Measurements from ENCODE around the gene TMEM222.
A peak's percentile ranks its signal among the peaks of the same experiment; 100 is the strongest.

The TMEM222 gene

DNA sequence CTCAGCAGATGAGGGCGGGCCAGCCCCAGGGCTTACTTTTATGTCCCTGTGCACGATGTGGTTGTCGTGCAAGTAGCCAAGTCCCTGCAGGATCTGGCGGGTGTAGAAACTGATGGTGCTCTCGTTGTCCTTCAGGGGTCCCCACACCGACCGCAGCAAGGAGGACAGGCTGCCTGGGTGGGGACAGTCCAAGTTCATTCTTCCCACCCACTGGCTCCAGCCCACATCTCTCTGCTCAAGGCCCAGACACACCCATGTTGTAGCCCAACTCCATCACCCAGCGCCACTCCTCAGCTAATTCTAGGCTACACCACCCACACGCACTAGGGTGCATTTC, 37.8 kb downstream of the TMEM222 start:
- DNase-seq, result no peak

DNA sequence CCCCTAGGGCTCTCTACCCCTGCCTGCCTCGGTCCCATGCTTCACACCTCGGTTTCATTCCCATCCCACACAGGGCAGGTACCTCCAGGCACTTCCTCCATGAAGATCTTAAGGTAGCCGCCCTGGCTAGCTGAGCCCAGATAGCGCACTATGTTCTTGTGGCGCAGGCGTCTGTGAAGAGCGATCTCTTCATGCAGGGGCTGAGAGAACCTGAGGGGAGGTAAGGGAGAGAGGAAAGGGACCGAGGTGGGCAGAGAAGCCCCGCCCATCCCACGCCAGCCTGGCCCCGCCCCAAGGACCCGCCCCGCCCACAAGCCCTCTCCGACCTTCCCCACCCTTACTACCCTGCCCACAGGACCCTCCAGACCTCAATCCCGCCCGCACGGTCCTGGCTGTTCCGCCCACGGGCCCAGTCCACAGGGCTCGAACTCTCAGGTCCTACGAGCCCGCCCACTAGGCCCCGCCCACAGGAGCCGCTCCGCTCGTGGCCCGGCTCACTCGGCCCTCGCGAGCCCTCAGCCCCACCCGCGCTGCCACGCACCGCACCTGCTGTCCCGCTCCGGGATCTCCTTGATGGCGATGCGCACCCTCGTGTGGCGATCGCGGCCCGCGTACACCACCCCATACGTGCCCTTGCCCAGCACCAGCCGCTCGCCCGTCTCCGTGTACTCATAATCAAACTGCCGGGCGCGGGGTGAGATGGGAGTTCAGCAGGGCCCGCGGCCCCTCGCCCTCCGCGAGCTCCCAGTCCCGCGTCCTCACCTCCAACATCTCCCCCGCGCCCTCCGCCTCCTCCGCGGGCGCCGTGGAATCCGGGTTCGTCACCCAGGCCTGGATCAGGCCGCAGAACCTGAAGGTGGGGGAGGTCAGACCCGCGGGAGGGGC, 38.4 kb downstream of the TMEM222 start:
- peak in 2 of 4 experiments; percentile 50 to 52 for DNase-seq

DNA sequence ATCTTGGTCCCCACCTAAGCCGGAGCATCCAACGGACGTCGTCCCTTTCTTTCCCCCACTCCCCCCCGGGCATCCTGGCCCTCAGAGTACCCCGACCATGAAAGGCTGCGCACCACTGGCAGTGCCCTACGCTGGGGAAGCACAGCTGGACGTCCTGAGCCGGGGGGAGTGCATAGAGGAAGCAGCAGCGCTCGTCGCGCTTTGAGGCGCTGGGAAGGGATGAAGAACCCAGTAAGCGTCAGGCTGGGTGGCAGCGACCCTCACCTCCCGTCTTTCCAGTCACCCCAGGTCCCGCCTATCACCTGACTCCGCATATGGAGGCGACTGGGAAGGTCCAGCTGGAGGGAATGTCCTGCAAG, 39.1 kb downstream of the TMEM222 start:
- no peak for DNase-seq

DNA sequence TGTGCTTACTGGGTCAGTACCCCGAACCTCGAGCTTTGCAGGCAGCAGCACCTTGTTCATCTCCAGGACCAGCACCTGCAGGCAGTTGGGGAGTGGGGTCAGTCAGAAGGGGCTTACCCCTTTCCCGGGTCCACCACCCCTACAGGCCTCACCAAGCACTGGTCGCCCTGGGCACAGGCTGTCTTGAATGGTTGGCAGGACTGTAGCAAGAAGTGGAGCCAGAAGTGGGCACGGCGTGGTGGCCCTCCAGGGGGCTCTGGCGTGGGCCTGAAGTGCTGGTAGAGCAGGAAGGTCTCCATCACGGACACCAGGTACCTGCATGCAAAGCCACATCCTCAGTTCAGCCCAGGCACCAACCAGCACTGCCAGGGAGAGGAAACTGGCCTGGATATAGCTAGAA, 39.6 kb downstream of the TMEM222 start:
- DNase-seq, result no peak

DNA sequence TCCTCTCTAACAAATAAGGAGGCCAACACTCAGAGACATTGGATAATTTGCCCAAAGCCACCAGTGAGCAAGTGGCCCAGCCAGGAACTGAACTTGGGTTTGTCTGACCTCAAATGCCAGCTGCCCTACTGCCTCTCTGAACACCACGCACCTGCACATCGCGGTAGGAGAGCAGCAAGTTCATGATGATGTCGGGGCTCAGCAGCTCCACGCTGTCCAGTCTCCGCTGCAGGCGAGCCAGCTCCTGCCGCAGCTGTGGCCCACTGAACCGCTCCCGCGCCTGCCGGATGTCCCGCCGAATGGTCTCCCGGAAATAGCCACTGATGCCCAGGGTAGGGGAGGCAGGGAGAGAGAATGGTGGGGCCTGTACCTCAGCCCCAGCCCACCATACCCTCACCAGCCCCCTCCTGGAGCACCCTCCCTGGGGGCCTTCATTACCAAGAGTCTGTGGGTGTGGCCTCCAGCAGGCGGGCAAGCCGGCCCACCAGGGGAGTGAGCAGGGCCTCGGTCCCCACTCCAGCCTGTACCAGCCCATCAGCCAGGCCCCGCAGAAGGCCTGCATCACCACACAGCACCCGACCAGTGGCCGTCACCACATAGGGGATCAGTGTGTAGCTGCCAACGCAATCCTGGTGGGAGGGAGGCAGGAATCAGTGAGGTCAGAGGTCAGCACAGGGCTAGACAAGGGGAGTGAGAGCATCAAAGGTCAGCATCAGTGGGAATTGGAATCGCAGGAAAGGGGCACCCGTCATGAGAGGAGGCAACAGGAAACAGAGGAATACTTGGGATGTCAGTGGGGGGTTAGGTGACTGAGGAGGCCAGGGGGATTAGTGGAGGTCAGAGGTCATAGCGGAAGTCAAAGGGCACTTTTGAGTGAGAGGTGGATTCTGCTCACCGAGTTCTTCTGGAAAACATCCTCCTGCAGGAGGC, 42.1 kb downstream of the TMEM222 start:
- no peak for DNase-seq

DNA sequence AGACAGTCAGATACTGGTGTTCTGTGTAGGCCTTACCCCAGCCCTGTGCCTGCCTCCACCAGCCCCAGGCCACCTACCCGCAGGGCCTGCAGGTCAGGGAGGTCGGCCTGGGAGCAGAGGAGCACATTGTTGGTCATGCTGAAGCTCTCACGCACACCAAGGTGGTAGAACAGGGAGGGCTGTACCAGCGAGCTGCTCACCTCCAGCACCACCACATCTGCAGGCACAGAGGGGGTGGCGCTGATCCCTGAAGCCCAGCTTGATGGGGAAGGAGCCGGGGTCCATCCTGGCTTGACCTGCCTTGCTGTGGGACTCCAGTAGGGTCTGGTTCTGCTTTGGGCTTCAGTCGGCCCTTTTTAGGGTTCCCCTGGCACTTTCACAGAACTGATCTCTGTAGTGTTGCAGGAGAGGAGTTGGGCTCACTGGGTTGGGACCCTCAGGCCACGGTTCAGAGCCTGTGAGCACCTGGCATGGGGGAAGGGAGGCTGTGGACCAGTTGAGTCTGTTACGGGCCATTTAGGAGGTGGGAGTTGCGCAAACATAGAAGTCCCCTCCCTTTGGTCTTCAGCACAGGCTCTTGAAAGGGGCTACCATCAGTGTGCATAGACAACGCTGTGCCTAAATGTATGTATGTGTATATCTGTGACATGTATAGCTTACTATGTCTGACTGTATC, 42.9 kb downstream of the TMEM222 start:
- DNase-seq, result no peak

DNA sequence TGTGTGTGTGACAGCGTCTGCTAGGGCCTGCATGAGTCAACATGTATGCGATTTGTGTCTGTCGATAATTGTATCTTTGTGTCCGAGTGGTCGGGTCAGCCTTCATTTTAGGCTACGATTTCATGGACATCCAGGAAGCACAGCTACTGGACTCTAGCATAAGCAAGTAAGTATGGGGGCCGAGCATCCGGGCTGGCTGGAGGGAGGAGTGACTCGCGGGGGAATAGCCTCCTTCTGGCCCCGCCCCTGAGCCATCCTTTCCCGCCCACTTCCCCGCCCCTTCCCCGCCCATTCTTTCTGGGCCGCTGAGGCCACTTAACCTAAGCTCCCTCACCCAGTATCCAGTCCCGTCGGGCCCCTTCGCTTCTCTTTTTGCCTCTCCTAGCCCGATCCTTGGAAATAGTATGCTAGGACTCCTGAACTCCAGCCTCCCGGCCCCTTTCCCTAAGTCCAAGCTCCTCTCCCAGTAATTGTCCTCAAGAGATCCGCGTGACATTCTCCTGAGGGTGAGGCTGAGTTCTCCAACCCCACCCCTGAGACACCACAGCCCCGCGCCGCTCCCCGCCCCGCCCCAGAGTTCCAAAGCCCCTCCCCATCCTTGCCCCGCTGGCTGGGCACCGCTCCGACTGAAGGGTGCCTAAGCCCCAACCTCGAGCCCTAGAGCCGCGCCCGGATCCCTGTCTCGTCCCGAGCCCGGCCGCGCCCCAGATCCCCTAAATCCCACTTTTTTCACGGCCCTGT, 43.6 kb downstream of the TMEM222 start:
- peak; percentile 84 to 95 (median 92) for DNase-seq

DNA sequence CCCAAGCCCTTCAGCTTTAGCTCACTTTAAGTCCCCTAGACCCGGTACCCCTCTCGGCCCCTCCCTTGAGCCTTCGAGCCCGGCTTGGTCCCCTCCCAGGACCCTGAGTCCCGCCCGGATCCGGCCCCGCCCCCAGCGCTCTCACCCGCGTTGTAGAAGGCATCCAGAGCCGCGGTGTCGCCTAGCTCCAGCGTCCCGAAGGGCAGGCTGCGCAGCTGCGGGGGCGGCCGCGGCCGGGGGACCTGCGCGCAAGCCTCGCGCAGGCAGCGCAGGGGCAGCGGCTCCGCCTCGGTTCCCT, 44.1 kb downstream of the TMEM222 start:
- peak; percentile 80 to 92 (median 88) for DNase-seq

DNA sequence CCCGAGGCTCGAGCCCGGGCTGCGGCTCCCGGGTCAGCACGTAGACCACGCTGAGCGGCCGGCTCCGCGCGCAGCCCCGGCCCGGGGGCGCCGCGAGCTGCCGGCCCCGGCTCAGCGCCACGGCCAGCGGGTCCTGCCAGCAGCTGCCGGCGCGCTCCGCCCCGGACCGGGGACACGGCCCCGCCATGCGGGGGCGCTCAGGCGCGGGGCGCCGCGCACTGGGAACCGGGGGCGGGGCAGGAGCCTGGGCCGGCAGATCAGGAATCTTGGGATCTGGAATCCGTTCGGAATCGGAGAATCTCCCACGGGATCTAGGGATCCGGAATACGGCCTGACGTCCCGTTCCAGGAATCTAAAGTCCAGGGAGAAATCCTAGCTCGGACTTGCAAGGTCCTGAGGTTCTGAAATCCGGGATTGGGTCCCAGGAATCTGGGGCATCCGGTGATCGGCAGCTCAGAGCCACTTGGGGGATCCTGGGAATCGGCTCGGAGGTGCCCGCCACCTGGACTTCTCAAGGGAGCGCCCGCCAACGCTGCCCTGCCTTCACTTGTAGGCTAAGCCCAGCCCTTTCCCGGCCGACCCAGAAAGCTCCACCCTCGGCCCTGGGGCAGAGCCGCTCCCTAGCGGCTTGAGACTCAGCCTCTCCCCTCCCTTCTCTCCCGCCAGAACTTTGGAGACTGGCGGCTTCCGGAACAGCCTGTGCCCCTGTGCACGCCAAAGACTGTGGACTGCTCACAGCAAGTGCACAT, 44.6 kb downstream of the TMEM222 start, which contains the start of gene MAP3K6:
TSS of gene MAP3K6 (minus strand) at position 551 of the 749 bp plus-strand sequence. CDS start at position 187, 364 bp downstream.
- peak; percentile 70 to 88 (median 80) for DNase-seq

DNA sequence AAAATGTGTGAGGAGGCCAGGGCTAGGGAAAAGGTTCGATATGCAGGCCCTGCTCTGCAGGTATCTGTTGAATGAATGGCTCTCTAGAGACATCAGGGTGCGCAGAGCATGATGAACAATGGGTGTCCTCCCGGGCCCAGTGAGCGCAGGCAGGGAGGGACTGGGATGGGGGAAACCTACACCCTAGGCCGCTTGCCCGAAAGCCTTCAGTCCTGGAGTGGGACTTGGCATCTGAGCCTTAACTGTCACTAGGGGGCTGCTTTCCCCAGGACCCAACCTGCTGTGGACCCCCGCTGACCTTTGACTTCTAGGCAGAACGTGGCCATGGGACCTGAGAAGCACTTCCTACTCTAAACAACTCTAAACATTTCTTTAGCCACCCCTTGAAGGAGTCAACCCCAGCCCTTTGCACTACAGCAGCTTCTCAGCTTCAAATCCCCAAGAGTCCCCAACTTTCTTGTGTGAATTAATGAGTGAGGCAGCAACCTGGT, 45.2 kb downstream of the TMEM222 start:
- DNase-seq, result no peak

DNA sequence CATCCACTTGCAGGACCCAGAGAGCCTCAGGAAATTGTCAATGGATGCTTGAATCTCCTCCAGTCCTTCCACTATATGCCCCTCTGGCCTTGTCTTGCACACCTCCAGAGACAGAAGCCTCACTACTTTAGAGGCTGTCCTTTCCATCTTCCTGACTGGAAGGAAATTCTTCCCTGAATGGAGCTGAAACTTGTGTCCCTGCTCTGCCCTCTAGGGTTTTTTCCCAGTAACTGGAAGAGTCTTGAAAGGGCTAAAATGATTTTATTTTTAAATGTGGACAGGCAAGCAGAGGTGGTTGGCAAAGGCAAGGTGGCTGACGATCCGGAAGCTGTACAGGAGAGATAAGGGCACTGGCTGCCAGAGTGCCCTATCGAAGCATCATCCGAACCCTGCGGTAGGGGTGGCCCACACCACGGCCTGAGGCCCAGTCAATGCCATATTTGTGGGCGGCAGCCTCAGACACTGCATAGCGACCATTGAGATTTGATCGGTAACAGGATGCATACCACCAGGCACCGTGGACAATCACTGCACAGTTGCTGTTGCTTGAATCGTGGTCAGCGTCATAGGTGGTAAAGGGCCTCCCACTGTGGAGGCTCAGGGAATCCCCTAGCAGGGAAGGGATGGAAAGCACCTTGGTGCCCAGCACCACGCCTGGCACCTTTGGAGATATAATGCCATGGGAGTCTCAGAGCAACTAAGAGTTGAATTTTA, 47.1 kb downstream of the TMEM222 start:
- DNase-seq, result no peak

DNA sequence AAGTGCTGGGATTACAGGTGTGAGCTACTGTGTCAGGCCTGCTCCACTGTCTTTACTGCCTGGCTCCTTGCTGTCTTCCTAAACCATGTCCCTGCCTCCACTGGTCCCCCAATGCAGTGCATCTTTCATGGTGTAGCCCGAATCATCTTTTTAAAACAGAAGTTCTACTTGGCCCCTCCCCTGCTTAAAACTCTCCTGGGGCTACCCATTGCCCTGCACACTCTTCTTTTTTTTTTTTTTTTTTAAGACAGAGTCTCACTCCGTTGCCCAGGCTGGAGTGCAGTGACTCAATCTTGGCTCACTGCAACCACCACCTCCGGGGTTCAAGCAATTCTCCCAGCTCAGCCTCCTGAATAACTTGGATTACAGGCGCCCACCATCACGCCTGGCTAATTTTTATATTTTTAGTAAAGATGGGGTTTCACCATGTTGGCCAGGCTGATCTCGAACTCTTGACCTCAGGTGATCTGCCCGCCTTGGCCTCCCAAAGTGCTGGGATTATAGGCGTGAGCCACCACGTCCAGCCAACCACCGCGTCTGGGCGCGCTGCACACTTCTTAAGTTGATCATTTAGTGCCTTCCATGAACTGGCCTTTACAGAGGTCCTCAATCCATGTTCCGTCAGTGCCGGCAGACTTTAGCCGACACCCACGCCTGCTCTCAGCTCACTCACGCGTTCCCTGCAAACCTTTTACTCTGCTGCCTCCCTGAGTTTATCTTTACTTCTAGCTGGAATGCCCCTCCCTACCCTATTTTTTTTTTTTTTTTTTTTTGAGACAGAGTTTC, 50.3 kb downstream of the TMEM222 start:
- no peak for DNase-seq

DNA sequence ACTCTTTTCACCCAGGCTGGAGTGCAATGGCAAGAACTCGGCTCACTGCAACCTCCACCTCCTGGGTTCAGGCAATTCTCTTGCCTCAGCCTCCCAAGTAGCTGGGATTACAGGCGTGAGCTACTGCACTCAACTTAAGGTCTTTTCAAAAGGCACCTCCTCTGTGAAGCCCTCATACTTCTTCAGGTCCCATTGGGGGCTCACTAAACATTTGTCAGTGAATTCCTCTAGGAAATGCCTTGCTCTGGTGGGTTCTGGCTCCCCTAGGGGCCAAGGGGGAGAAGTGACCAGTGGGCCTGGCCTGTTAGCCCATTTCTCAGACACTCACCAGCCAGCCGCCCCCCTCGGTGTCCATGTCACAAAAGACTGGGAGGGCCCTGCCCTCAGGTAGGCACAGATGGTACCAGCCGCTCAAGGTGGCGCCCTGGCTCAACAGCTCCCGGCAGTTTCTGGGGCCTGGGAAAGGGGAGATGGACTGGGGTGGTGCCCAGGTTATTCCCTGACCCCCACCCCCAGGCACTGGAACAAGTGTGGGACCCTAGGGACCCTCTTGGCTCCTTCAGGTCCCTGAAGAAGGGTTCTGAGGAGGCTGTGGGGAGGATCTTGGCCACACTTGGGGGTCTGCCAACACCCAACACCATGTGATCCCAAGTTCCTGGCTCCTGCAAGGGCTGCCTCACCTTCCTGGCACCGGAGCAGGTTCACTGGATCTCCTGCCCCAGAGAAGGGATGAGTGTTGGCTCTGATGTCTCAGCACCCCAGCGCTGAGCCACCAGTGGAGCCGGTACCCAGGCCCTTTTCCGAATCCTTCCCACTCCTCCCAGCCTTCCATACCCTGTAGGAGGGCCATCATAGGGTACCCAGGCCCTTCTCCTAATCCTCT, 51.1 kb downstream of the TMEM222 start:
- peak in 1 of 4 experiments; percentile 30 for DNase-seq

DNA sequence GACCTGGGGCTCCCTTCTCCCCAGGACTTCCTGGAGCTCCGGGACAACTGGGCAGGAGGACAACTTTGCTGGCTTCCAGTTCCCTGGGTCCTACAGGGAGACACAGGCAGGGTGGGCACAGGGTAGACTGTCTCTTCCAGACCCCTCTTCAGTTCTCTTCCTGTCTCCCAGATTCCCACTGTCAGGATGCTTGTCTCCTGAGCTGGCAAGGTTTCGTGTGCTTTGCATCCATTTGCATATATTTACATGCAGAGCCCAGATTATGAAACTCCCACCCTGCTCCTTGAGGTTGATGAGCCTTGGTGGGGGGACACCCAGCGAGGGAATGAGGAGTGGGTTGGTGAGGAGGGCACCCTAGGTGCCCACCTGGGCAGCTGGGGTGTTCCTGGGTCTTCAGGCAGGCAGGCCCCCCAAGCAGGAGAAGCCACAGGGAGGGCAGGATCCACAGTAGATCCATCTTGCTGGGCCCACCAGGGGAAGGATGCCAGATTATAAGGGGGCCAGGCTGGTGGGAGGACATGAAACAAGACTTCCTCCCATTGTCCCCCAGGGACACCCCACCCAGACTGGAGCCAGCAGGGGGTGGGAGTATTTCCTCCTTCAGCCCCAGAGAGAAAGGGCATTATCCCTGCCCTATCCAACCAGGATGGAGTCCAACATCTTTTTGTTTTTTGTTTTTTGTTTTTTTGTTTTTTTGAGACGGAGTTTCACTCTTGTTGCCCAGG, 52.6 kb downstream of the TMEM222 start, which contains the start of gene FCN3:
TSS of gene FCN3 (minus strand) at position 463 of the 725 bp plus-strand sequence. CDS start at position 457, 6 bp downstream.
- no peak for DNase-seq

DNA sequence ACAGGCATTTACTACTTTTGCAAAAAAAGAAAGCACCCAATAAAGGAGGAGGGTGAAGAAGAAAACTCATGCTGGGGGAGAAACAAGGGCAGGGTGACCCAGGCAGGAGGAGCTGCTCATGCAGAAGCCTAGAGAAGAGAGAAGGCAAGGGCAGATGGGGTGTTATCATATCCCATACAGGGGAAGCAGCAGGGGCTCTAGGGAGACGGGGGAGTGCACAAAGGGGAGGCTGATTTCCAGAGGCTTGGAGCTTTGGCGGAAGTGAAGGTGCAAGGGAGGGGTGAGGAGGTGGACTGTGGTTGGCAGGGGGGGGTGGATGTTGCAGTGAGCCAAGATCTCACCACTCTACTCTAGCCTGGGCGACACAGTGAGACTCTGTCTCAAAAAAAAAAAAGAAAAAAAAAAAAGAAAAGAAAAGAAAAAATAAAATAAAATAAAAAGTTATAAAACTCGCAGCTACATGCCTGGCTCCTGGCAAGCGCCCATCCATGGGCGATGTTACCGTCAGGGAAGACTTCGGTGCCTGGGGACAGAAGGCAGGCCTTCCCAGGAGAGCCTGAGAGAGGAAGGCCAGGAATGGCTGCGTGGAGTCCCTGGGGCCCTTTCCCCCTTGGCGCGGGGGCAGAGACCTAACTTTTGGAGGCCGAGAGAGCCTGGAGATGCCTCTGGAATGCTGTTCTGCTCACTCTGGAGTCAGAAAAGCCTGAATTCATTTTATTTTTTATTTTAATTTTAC, 56.0 kb downstream of the TMEM222 start:
- no peak for DNase-seq

DNA sequence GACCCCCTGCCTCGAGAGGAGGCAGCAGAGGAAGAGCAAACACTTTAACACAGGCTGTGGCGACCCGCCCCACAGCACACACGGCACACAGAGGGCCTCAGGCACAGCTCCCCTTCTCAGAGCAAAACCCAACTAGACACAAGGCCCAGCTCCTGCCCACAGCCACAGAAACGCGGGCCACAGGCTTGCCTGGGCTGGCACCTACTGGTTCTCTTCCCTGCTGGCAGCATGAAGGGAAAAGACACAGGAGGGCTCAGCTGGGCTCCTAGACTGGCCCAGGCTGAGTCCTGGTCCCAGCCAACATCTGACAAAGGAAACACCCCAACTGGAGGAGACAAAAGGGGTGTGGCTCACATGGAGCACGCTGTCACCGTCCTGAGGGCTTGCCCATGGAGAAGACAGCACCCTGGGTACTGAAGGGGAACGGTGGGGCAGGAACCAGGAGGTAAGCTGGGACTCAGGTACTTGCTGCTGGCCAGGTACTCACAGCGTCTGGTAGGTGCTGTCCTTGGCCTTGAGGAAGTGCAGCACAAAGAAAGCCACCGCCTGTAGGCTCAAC, 57.7 kb downstream of the TMEM222 start:
- DNase-seq, result no peak

DNA sequence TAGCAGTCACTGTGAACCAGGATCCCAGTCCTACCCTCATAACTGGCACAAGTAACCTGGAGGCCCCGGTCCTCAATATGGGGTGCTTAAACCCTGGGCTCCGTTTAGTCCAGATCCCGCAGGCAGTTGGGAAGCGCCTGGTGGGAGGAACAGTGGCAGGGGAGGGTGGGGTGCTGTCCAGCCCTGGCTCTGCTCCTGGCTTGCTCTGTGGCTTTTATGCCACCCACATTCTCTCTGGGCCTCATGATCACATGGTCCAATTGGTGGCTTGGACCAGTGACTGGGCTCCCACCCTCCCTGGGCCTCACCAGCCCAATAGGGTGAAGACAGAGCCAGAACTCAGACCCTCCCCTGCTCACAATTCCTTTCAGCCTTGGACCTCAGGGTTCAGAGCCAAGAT, 58.3 kb downstream of the TMEM222 start:
- peak in 2 of 4 experiments; percentile 41 to 47 for DNase-seq

Measured in suppressor macrophage (primary cell).